ENCODE results near the gene PYDC1.
"Not testable (repeated sequence)": the region's sequence is repeated elsewhere in the genome, so short reads cannot be mapped to it uniquely, and the experiment has no call there.

PYDC1 gene

GRCh38 chr16:31195861-31196260, 21.1 kb downstream of the PYDC1 start:
- not testable (repeated sequence) for DNase-seq

DNA sequence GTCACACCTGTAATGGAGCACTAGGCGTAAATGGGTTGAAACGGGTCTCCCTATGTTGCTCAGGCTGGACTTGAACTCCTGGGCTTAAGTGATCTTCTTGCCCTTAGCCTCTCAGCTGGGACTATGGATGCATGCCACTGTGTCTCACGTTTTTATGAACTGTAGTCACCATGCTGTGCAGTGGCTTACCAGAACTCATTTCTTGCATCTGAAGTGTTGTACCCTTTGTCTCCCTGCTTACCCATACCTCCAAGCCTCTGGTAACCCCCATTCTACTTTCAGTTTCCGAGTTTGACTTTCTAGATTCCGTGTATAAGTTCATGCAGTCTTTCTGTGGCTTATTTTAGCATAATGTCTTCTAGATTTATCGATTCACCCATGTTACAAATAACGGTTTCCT, 22.0 kb downstream of the PYDC1 start:
- no peak for DNase-seq

DNA sequence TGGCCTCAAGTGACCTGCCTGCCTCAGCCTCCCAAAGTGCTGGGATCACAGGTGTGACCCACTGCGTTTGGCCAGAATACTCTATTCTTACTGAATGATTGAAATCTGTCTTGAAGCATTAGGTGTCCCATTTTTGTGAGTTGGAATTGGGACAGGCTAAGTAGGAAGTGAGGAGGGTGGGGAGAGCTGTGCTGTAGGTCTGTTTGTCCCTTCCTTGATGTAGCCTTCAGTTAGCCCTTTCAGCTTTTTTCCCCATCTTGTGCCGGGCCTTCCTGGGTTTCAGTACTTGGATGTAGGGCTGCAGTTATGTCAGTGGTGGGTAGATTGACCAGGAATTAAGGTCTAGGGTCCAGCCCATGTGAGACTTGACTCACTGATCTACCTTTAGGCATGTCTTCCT, 23.1 kb downstream of the PYDC1 start:
- DNase-seq = no peak

GRCh38 chr16:31192856-31193642, 23.9 kb downstream of the PYDC1 start:
- no peak for DNase-seq

- no peak for DNase-seq
Observed at GRCh38 chr16:31191697-31192428, 25.1 kb downstream of the PYDC1 start.

DNA sequence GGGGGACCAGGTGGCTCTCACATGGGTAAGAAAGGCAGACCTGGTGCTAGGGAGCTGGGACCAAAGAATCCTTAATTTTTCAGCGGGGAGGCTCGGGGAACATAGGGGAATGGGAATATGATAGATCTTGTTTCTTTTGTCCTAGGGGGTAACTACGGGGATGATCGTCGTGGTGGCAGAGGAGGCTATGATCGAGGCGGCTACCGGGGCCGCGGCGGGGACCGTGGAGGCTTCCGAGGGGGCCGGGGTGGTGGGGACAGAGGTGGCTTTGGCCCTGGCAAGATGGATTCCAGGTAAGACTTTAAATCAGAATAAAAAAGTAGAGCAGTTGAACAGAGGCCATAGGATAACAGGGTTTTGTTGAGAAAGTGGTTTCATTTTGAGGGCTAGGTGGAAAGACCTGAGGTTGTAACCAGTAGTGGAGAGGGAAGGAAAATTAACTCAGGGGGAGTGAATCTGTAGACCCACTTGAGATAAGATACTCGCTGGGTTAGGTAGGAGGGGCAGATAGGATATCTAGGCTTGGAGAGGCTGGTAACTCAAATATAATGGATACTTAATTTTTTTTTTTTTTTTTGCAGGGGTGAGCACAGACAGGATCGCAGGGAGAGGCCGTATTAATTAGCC, 26.0 kb downstream of the PYDC1 start:
- DNase-seq = no peak

DNA sequence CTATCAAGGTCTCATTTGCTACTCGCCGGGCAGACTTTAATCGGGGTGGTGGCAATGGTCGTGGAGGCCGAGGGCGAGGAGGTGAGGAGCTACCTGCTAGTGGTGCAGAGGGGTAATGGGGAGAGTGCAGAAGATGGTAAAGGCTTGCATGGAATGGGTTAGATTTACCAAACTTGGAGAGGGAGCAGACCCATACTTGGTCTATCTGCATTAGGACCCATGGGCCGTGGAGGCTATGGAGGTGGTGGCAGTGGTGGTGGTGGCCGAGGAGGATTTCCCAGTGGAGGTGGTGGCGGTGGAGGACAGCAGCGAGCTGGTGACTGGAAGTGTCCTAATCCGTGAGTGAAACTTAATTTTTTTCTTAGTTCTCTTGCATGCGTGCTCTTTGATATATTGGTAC, 26.9 kb downstream of the PYDC1 start:
- no peak for DNase-seq

GRCh38 chr16:31189412-31189778, 27.5 kb downstream of the PYDC1 start:
- DNase-seq = no peak

DNA sequence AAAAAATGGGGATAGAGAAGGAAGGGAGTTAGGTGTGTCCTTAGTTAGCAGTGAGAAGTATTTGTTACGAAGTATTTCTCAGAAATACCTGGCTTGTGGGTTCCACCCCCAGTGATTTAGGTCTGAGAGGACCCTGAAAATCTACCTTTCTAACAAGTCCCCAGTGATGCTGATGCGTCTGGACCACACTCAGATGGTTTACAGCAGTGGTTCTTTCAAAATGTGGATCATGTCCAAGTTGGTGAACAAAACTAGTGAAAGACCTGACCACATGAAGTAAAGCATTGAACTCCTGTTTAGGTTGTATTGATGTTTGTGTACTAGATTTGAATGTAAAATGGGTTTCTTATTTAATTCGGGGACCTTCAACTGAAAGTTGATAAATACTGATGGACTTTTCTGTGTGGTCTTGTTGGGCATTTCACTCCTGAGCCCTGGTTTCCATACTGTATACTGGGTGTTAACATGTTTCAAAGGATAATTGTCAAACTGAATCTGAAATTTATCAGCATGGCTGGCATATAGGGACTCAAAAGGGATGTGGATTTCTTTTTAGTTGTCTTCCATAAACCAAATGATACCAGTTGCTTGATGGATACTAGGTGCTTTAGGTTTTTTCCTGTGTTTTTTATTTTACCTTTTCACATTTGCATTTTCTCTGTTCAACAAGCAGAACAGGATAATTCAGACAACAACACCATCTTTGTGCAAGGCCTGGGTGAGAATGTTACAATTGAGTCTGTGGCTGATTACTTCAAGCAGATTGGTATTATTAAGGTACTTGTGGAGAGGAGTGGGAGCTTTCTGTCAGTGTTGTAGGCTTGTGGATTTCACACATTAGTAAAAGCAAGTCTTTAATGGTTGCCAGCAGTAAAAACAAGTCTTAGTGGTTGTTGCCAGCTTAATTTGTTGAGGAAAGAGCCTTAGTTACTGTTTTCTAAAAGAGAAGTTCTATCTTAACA, 28.2 kb downstream of the PYDC1 start:
- DNase-seq = no peak

GRCh38 chr16:31187808-31188189, 29.1 kb downstream of the PYDC1 start:
- DNase-seq = no peak

DNA sequence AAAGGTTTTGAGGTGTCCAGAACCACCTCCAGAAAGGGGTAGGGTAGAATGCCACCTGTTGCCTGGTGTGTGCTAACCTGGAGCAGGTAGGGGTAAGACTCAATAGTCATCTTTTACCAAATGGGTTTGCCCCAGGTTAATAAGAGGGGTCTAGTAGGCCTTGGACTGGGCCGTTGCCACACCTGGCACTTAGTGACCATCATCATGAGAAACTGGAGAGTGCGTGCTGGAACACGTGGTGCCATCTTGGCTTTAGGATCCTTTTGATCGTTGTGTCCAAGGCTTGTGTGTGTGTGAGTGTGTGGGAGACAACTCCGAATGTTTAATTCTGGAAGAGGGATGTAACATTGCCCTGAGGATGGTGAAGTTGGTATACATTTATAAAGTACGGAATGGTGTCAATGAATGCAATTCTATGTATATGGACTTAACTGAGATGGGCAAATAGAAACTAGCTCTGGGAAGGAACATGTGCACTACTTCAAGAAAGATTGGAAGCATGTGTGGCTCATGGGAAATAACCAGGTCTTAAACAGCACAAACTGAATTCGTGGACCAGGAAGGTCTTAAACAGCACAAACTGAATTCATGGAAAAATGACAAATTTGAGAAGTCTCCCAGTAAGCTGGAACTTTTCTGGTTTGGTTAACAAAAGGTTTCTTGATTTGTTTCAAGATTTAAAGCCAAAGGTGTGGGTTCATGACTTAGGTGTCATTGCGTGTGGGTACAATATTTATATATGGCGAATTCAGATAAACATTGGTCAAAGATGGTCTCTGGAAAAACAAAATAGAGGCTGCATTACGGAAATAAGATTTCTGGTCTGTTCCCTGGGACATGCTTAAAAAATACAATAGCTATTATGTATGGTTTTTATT, 29.8 kb downstream of the PYDC1 start:
- DNase-seq = no peak

GRCh38 chr16:31186176-31186575, 30.8 kb downstream of the PYDC1 start:
- DNase-seq = no peak

DNA sequence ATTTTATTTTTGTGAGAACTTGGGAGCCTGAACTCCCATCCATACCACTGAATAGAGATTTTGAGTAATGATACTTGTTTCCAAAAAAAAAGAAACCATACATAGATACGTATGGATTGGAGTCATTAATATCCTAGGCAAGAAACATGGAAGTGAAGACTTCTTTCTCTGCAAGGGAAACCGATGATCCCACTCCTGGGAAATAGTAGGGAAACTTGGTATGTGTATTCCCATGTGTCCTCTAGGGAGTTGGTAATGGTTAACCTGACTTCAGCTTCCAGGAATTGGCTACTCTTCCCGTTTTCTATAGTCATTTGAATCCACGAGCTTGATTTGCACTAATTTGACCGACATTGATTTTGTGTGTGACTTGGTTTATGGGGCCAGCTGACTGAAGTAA, 31.6 kb downstream of the PYDC1 start:
- no peak for DNase-seq

DNA sequence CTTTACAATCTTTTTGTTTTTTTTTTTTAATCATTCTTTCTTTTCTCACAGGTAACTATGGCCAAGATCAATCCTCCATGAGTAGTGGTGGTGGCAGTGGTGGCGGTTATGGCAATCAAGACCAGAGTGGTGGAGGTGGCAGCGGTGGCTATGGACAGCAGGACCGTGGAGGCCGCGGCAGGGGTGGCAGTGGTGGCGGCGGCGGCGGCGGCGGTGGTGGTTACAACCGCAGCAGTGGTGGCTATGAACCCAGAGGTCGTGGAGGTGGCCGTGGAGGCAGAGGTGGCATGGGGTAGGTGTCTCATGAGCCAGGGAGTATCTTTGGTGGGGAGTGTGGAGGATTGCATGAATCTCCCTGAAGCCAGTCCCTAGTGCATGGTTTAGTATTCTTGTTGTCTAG, 32.0 kb downstream of the PYDC1 start:
- DNase-seq = no peak

GRCh38 chr16:31183432-31184428, 33.2 kb downstream of the PYDC1 start:
- no peak for DNase-seq

- no peak for DNase-seq
Observed at GRCh38 chr16:31182391-31182790, 34.5 kb downstream of the PYDC1 start.

DNA sequence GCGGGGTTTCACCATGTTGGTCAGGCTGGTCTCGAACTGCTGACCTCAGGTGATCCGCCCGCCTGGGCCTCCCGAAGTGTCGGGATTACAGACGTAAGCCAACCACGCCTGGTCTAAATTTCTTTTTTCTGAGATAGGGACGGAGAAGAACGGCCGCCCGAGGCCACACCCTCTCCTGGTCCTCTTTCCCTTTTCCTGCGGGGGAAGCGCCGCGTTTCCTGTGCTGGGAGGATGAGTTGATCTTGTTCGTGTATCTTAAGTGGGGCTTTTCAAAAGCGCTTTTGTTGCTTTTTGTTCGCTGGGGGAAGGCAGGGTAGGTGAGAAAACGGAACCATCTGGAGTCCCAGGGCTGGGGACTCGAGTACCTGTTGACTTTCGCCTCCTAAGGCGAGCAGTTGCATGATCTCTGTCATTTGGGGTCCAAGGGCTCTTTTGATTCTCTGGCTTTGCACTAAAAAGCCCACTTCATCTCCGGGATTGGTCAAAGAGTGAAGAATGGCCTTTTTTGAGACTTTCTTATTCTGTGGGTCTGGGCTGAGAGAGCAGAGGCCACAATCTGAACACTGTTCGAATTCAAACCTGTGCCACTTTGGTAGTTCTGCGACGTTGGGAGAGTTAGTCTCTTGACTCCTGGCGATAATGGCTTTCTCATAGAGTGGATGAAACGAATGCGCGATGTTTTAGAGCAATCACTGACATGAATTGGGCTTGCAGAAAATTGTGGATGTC, 35.7 kb downstream of the PYDC1 start:
- no peak for DNase-seq

DNA sequence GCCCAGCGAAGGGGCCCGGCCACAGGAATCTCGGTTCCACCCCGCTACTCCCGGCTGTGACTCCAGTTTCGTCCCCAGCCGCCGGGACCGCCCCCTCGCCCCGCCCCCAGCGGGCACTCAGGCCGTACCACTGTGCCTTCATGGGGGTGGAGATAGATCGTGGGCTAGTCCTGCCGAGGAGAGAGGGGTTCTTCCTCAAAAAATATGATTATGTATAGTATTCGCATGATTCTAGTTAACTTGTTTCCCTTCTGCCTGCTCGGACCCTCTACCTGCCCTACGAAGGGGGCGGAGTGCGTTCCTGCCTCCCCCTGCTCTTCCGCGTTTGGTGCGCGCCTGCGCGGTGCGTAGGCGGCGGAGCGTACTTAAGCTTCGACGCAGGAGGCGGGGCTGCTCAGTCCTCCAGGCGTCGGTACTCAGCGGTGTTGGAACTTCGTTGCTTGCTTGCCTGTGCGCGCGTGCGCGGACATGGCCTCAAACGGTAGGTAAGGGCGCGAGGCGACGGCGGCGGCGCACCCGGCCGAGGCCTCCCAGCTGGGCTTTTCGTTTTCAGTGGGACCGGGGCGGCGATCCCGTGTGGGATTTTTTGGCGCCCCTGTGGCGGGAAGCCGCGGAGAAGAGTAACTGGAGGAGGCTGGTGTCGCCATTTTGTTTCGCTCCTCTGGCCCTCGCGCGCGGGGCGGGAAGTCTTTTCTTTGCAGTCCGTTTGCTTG, 37.0 kb downstream of the PYDC1 start, which contains the start of gene FUS:
TSS of gene FUS (plus strand) at position 393 of the 713 bp plus-strand sequence. CDS start at position 469, 76 bp downstream.
- peak; percentile 84 for DNase-seq

- no peak for DNase-seq
Observed at GRCh38 chr16:31179219-31179746, 37.7 kb downstream of the PYDC1 start.

All from KG1 (cell line).